Keratinocyte (primary cell): ENCODE measurements around the gene COPG2.

Experiments used
- CTCF ChIP-seq, 3 experiments: IDR thresholded peaks in 1 of 3; conservative IDR thresholded peaks in 1 of 3; optimal IDR thresholded peaks in 1 of 3; 2 replicates in 2 of 3; 3 replicates in 1 of 3; pipeline versions ENCODE3 to v1.5.1; 2011; ENCODE audit warnings: low read length in 3 of 3, mild to moderate bottlenecking in 3 of 3, moderate library complexity in 2 of 3, control low read depth in 1 of 3, inconsistent platforms in 1 of 3; ENCODE audit not compliant: insufficient read depth in 2 of 3; ENCODE audit errors: extremely low read depth in 1 of 3
- EZH2 ChIP-seq: IDR thresholded peaks from one replicate; pipeline ENCODE4 v1.6.1; 2012; ENCODE audit warnings: inconsistent platforms, mild to moderate bottlenecking, low read length, moderate library complexity

- TF ChIP-seq EZH2 (no peak), CTCF (optimal IDR thresholded peaks at IDR 0.05 in 1 of 3, IDR thresholded peaks at IDR 0.05 in 1 of 3, conservative IDR thresholded peaks at IDR 0.05 in 1 of 3; ENCODE audit: extremely low read depth in 1 of 3, insufficient read depth in 2 of 3, low read length in 3 of 3) (no peak)
Measured at GRCh38 chr7:130483031-130483430, 185.5 kb downstream of the COPG2 start.
